Putamen (tissue), 1 donor: ENCODE results near the gene PLXNA3.
A peak's percentile ranks its signal among the peaks of the same experiment; 100 is the strongest.

ENCODE experiments used
- DNase-seq: peaks from one replicate; pipeline ENCODE4 v3.0.0-alpha.2; 2016; ENCODE audit warnings: low spot score

The PLXNA3 gene

GRCh38 chrX:154458116-154458953 lies at the start of gene PLXNA3:
TSS of gene PLXNA3 (plus strand) at chrX:154458281. CDS start at chrX:154460184, 1,903 bp downstream.
- DNase-seq: no peak

- no peak for DNase-seq
Measured at GRCh38 chrX:154408659-154409221, 49.3 kb upstream of the PLXNA3 start.

GRCh38 chrX:154409222-154409871 lies 48.7 kb upstream of the PLXNA3 start, which contains the start of gene DNASE1L1:
TSS of gene DNASE1L1 (minus strand) at chrX:154409254. CDS start at chrX:154405568, 3,686 bp downstream.
- DNase-seq: no peak

- DNase-seq: peak; percentile 8
Measured at GRCh38 chrX:154411981-154412340, 46.1 kb upstream of the PLXNA3 start.

- no peak for DNase-seq
Measured at GRCh38 chrX:154412468-154412867, 45.6 kb upstream of the PLXNA3 start.

GRCh38 chrX:154413142-154413541 lies 44.9 kb upstream of the PLXNA3 start:
- DNase-seq: no peak

GRCh38 chrX:154417157-154417556 lies 40.9 kb upstream of the PLXNA3 start:
- no peak for DNase-seq

GRCh38 chrX:154419189-154419588 lies 38.9 kb upstream of the PLXNA3 start:
- no peak for DNase-seq

GRCh38 chrX:154419688-154420401 lies 38.2 kb upstream of the PLXNA3 start:
- no peak for DNase-seq

- no peak for DNase-seq
Measured at GRCh38 chrX:154420402-154420756, 37.7 kb upstream of the PLXNA3 start.

GRCh38 chrX:154426916-154427770 lies 30.9 kb upstream of the PLXNA3 start:
- no peak for DNase-seq

- DNase-seq: peak; percentile 91
Measured at GRCh38 chrX:154428176-154429171, 29.6 kb upstream of the PLXNA3 start, which contains the start of gene ATP6AP1. TSS of gene ATP6AP1 (plus strand) at chrX:154428677. CDS start at chrX:154428693, 16 bp downstream.

GRCh38 chrX:154429711-154430110 lies 28.4 kb upstream of the PLXNA3 start:
- no peak for DNase-seq

GRCh38 chrX:154430479-154430878 lies 27.6 kb upstream of the PLXNA3 start:
- DNase-seq: no peak

GRCh38 chrX:154430916-154431315 lies 27.2 kb upstream of the PLXNA3 start:
- no peak for DNase-seq

- DNase-seq: no peak
Measured at GRCh38 chrX:154431341-154431740, 26.7 kb upstream of the PLXNA3 start.

GRCh38 chrX:154432210-154432609 lies 25.9 kb upstream of the PLXNA3 start:
- no peak for DNase-seq

GRCh38 chrX:154433605-154434004 lies 24.5 kb upstream of the PLXNA3 start:
- DNase-seq: no peak

GRCh38 chrX:154434394-154435168 lies 23.5 kb upstream of the PLXNA3 start:
- no peak for DNase-seq
